ENCODE measurements around the gene GALNT17. TPM values are rescaled to one million over a fixed set of nuclear protein-coding genes. Genes with fewer than 3 reads are reported as not detected.

GALNT17 gene
- total RNA-seq, 1 experiment from 2014 or later, result not detected

GRCh38 chr7:71326595-71326994 is 194.7 kb downstream of the GALNT17 start:
- no peaks in the 10 kb centered on the region for H3K4me1 ChIP-seq (ENCODE audit: control insufficient read depth, insufficient read depth, low read length)
- DNase-seq (ENCODE audit: low read depth, low spot score) (no peak), ATAC-seq (no peak)
- intact Hi-C loops (cut with micrococcal nuclease; ENCODE audit: unreplicated experiment), result no loop called here
- no peak for TF ChIP-seq REST (IDR thresholded peaks at IDR 0.05; ENCODE audit: insufficient read depth in 1 of 2, low read depth in 2 of 2, low read length in 1 of 2)
- TF ChIP-seq POLR2AphosphoS5 (IDR thresholded peaks at IDR 0.05; ENCODE audit: low read depth, low read length), result no peak
- TF ChIP-seq, protein P1, sequence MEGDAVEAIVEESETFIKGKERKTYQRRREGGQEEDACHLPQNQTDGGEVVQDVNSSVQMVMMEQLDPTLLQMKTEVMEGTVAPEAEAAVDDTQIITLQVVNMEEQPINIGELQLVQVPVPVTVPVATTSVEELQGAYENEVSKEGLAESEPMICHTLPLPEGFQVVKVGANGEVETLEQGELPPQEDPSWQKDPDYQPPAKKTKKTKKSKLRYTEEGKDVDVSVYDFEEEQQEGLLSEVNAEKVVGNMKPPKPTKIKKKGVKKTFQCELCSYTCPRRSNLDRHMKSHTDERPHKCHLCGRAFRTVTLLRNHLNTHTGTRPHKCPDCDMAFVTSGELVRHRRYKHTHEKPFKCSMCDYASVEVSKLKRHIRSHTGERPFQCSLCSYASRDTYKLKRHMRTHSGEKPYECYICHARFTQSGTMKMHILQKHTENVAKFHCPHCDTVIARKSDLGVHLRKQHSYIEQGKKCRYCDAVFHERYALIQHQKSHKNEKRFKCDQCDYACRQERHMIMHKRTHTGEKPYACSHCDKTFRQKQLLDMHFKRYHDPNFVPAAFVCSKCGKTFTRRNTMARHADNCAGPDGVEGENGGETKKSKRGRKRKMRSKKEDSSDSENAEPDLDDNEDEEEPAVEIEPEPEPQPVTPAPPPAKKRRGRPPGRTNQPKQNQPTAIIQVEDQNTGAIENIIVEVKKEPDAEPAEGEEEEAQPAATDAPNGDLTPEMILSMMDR (IDR thresholded peaks at IDR 0.05), result no peak
- no peak for TF ChIP-seq TCF7L2 (IDR thresholded peaks at IDR 0.05; ENCODE audit: low read depth, low read length)
- TF ChIP-seq SIN3A (IDR thresholded peaks at IDR 0.05; ENCODE audit: borderline replicate concordance, insufficient read depth, low read depth, low read length), result no peak
- CTCF ChIA-PET, result no interaction called here
- no peaks in the 10 kb centered on the region for H3K27me3 ChIP-seq (ENCODE audit: control insufficient read depth, insufficient read depth, low read length)
- H3K4me3 ChIP-seq (ENCODE audit: low read depth in 2 of 2, low read length in 2 of 2), result no peak overlapping the region
- in situ Hi-C loops (cut with HindIII; ENCODE audit: low pct_unique_long_range_greater_than_20kb, low sequenced_read_pairs), result no loop called here
- no TSS peak for BruUV-seq (replicated peaks)
- no peaks in the 10 kb centered on the region for H3K36me3 ChIP-seq (ENCODE audit: control insufficient read depth, insufficient read depth, low read length)
- no peaks in the 10 kb centered on the region for H3K9me3 ChIP-seq (ENCODE audit: control insufficient read depth, insufficient read depth, low read depth, low read length)
- no peak overlapping the region for H3K27ac ChIP-seq (ENCODE audit: low read length)
- POLR2A ChIA-PET, result no interaction called here

- in situ Hi-C loops (cut with HindIII; ENCODE audit: low pct_unique_long_range_greater_than_20kb, low sequenced_read_pairs), result no loop called here
- no peak overlapping the region for H3K27ac ChIP-seq (ENCODE audit: low read length)
- CTCF ChIA-PET, result no interaction called here
Measured at GRCh38 chr7:71327946-71328345, 196.0 kb downstream of the GALNT17 start.

More at GRCh38 chr7:71327946-71328345, 196.0 kb downstream of the GALNT17 start:
- TF ChIP-seq, protein P1 (IDR thresholded peaks at IDR 0.05), result no peak
- TF ChIP-seq TCF7L2 (IDR thresholded peaks at IDR 0.05; ENCODE audit: low read depth, low read length), result no peak
- TF ChIP-seq SIN3A (IDR thresholded peaks at IDR 0.05; ENCODE audit: borderline replicate concordance, insufficient read depth, low read depth, low read length), result no peak
- no peak for TF ChIP-seq POLR2AphosphoS5 (IDR thresholded peaks at IDR 0.05; ENCODE audit: low read depth, low read length)
- no peak for TF ChIP-seq REST (IDR thresholded peaks at IDR 0.05; ENCODE audit: insufficient read depth in 1 of 2, low read depth in 2 of 2, low read length in 1 of 2)
- ATAC-seq, result no peak
- no TSS peak for BruUV-seq (replicated peaks)
- Histone ChIP-seq H3K27me3 (ENCODE audit: control insufficient read depth, insufficient read depth, low read length) (no peaks in the 10 kb centered on the region), H3K9me3 (ENCODE audit: control insufficient read depth, insufficient read depth, low read depth, low read length) (no peaks in the 10 kb centered on the region), H3K36me3 (ENCODE audit: control insufficient read depth, insufficient read depth, low read length) (no peaks in the 10 kb centered on the region), H3K4me1 (ENCODE audit: control insufficient read depth, insufficient read depth, low read length) (no peaks in the 10 kb centered on the region), H3K4me3 (ENCODE audit: low read depth in 2 of 2, low read length in 2 of 2) (no peak overlapping the region)
- POLR2A ChIA-PET, result no interaction called here
- DNase-seq (ENCODE audit: low read depth, low spot score), result no peak
- intact Hi-C loops (cut with micrococcal nuclease; ENCODE audit: unreplicated experiment), result no loop called here
